Measurements from ENCODE around the gene DENND5B.
"Not testable (repeated sequence)": the region's sequence is repeated elsewhere in the genome, so short reads cannot be mapped to it uniquely, and the experiment has no call there.

Gene DENND5B

GRCh38 chr12:31377210-31377609 is 213.7 kb downstream of the DENND5B start:
- DNase-seq (ENCODE audit: low read depth in 2 of 2) = not testable (repeated sequence)

DNA sequence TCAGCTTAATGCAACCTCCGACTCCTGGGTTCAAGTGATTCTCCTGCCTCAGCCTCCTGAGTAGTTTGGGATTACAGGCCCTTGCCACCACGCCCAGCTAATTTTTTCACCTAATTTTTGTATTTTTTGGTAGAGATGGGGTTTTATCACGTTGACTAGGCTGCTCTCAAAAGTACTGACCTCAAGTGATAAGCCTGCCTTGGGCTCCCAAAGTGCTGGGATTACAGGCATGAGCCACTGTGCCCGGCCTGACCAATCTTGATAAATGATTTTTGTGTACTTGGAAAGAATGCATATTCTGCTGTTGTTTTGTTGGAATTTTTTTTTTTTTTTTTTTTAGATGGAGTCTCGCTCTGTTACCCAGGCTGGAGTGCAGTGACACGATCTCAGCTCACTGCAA is 215.5 kb downstream of the DENND5B start:
- DNase-seq (ENCODE audit: low read depth in 2 of 2) = not testable (repeated sequence)

DNA sequence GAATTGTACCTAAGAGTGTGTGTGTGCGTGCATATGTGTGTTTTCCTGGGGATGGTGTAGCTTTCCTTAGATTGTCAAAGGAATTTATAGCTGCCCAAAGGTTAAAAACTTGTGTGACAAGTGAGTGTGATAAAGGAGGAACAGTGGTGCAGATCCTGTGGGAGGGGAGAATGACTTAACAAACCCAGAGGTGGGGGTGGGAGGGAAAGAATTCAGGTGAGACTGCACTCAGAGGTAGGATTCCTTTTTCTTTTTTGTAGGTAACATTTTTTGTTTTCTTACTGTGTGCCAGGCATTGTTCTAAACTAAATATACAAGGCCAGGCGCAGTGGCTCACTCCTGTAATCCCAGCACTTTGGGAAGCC is 219.7 kb downstream of the DENND5B start:
- DNase-seq (ENCODE audit: low read depth in 2 of 2) = no peak

DNA sequence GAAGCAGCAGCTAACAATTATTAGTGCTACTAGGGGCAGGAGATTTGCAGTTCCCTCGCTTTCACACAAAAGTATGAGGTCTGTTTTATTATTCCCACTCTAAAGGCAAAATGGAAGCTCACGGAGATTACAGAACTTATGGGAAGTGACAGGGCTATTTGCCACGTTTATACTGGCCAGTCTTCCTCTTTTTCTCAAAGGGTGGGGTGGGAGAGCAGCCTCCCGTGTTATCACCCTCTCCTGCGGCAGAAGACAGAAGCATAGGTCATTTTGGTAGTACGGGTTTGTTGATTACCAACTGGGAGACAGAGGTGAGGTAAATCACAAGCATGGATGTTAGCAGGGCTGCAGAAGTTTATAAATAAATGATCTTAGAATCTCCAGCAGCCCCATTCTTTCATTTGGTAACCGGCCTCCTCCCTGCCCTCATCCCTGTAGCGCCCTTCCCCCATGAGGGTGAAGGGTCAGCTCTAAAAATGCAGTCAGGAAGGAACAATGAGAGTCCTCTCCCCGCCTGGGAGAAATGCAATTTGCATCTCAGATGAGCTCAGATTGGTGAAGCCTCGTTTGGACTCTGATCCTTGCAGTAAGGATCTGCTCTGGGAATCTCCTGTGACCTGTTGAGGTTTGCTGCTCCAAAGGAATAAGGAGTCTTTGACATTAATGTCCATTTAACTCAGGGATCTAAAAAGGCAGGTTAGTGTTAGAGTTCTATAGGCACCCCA is 220.2 kb downstream of the DENND5B start:
- DNase-seq (ENCODE audit: low read depth in 2 of 2) = no peak

GRCh38 chr12:31369712-31370521 is 221.0 kb downstream of the DENND5B start:
- DNase-seq (ENCODE audit: low read depth in 2 of 2) = no peak

DNA sequence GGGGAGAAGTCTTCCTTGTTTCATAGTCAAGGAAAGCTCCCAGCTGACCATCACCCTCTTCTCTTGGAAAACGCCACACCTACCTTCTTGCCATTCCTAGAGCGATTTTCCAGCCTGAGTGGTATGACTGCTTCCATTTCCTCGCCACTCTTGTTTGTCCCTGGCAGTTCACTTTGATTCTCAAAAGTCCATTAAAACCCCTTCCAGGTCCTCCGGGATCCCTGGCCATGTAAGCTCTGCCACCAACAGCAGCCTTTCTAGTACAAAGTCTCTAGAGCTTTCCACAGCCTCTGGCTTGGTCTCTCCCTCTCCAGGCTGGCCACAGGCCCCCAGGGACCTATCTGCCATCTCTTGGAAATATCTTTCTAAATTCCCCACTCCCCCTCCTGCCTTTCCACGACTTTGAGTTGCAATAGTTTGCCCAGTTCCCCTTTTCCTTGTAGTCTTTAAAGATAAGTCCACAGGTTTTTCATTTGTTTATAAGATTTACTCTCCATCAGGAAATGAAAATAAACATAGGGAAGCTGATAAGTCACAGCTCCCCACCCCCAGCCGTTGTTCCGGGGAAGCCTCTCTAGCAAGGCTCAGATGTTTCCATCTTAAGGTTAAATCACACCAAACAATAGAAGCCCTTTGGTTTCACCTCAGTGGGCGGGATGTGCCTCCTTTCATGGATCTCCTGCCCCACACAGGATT is 222.1 kb downstream of the DENND5B start:
- DNase-seq (ENCODE audit: low read depth in 2 of 2) = no peak

DNA sequence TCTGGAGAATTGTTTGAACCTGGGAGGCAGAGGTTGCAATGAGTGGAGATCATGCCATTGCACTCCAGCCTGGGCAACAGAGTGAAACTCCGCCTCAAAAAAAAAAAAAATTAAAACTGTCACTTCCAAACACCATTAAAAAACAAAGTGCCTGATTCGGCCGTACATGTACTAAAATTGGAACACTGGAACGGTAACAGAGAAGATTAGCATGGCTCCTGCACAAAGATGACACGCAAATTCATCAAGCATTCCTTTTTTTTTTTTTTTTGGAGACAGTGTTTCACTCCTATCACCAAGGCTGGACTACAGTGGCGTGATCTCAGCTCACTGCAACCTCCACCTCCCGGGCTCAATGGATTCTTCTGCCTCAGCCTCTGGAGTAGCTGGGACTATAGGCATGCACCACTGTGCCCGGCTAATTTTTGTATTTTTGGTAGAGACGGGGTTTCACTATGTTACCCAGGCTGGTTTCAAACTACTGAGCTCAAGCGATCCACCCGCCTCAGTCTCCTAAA is 224.8 kb downstream of the DENND5B start:
- no peak for DNase-seq (ENCODE audit: low read depth in 2 of 2)

- no peak for DNase-seq (ENCODE audit: low read depth in 2 of 2)
Observed at GRCh38 chr12:31363831-31364230, 227.1 kb downstream of the DENND5B start.

DNA sequence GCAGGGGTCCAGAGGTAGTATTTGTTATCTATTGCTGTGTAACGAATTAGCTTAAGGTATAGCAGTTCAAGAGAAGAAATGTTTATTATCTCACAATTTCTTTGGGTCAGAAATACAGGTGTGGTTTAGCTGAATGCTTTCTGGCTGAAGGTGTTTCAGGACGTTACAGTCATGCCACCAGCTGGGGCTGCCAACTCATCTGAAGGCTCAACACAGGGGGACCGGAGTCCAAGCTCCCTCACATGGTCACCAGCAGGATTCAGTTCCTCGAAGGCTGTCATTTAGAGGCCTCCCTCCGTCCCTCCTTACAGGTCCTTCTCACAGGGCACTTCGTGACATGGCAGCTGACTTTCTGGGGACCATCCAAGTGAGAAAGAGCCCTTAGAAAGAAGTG is 227.5 kb downstream of the DENND5B start:
- no peak for DNase-seq (ENCODE audit: low read depth in 2 of 2)

DNA sequence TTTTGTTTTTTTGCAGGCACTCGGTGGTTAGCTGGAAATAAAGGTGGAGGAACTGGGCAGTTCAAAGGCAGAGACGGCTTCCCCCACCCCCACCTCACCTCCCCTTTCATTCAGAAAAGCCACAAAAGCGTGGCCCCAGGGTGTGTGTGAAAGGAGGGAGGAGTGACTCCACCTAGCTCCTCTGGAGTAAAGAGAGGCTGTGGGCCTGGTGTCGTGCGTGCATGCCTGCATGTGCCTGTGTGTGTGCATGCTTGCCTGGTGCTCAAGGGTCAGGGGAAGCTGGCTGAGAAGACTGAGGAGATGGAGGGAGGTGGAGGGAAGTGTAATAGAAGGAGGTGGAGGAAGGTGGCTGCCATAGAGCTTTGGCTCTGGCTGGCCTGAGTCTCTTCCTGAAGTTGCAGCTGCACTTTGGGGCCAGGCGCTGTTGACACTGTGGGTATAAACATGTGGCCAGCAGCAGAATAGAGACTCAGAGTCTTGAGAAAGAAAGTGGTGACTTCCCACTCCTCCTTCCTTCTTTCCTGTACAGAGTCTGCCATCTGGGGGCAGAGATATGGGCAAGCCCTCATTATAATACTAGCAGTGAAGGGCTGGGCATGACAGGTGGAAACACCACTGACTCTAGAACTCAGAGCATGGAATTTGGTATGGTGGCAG is 228.0 kb downstream of the DENND5B start:
- DNase-seq (ENCODE audit: low read depth in 2 of 2) = peak; percentile 6 to 9

GRCh38 chr12:31362115-31362758 is 228.7 kb downstream of the DENND5B start:
- no peak for DNase-seq (ENCODE audit: low read depth in 2 of 2)

- no peak for DNase-seq (ENCODE audit: low read depth in 2 of 2)
Observed at GRCh38 chr12:31361730-31362114, 229.2 kb downstream of the DENND5B start.

- no peak for DNase-seq (ENCODE audit: low read depth in 2 of 2)
Observed at GRCh38 chr12:31355747-31356107, 235.2 kb downstream of the DENND5B start.

- no peak for DNase-seq (ENCODE audit: low read depth in 2 of 2)
Observed at GRCh38 chr12:31353750-31354708, 236.9 kb downstream of the DENND5B start.

- DNase-seq (ENCODE audit: low read depth in 2 of 2) = no peak
Observed at GRCh38 chr12:31346267-31346666, 244.7 kb downstream of the DENND5B start.

DNA sequence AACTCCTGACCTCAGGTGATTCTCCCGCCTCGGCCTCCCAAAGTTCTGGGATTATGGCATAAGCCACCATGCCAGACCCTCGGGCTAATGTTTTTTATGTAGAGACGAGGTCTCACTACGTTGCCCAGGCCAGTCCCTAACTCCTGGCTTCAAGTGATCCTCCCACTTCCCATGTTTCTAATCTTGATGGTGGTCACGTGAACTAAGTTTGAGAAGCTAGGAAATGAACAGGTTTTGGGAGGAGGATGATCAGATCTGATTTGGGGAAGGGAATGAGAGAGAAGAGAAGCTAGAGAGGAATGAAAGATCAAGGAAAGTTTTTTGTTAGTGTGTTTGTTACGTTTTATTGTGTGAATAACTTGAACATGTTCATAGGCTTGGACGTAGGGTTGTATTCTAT is 247.8 kb downstream of the DENND5B start:
- DNase-seq (ENCODE audit: low read depth in 2 of 2) = no peak

DNA sequence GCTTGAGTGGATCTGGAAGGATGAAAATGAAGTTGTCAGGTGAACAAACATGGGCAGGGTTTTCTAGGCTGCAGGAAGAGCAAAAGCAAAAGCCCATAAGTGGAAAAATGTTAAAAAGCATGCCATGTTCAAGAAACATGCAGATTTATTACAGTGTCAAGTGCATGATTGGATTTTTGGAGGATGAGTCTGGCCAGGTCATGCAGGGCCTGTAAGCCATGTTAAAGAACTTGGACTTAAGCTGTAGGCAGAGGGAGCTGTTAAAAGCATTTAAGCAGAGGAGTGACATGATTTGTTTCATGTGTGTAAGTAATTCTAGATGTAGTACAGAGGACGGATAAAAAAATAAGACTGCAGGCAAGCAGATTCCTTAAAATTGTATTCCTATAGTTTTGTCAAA is 248.7 kb downstream of the DENND5B start:
- no peak for DNase-seq (ENCODE audit: low read depth in 2 of 2)

DNA sequence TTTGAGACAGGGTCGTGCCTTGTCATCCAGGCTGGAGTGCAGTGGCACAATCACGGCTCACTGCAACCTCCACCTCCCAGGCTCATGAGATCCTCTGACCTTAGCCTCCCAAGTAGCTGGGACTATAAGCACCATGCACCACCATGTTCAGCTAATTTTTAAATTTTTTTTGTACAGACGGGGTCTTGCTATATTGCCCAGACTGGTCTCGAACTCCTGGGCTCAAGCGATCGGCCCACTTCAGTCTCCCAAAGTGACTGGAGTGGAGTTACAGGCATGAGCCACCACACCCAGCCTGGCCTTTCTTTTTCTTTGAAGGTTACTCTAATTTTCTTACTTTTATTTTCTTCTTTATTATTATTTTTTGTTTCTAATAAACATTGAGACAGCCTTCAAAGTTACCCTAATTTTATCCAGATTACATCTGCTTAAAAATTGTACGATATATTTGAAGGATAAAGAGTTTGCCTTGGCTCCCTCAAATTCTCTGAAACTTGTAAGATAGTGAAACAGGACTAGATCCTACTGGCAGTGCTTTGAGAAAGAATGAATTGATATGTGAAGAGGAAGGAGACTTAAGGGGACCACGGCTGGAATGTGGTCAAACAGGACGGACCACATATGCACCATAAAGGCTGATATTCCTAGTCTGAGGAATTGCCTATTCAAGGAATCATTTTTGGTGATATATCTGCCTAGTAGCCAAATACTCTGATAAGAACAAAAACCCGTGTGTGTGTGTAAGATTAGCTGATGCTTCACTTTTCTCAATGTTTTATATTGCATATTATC is 250.9 kb downstream of the DENND5B start:
- DNase-seq (ENCODE audit: low read depth in 2 of 2) = no peak

DNA sequence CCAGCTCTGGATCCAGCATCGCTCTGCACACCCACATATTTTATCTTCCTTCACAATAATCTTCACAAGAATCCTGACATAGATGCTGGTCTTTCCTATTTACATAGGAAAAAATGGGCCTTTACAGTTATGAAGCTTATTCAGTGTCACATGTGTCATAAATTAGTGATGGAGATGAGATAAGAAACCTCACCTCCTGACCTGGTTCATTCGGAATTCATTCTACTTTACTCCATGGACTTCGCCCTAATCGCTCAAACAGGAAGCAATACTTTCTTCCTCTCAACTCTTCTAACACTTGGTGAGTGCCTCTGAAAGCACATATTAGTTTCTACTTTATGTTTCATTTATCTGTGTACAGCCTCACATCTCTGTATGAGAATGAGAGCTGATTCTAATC is 253.0 kb downstream of the DENND5B start:
- no peak for DNase-seq (ENCODE audit: low read depth in 2 of 2)
